Measurements from ENCODE around the gene PCNX4.

Gene PCNX4

GRCh38 chr14:60106339-60106738, 14.6 kb downstream of the PCNX4 start:
- H3K27me3 ChIP-seq (ENCODE audit: insufficient read depth, low read length), result no peaks in the 10 kb centered on the region
- no peak overlapping the region for H3K27ac ChIP-seq (ENCODE audit: low read length)
- peaks cover 22% of the 10 kb centered on the region for H3K36me3 ChIP-seq (ENCODE audit: insufficient read depth, low read depth, low read length)
- peaks cover 7% of the 10 kb centered on the region; the same call in 1 of the 2 replicates for H3K4me1 ChIP-seq (ENCODE audit: insufficient read depth, low read length)
- H3K9ac ChIP-seq (ENCODE audit: low read depth, low read length), result no peak overlapping the region
- H3K9me3 ChIP-seq (ENCODE audit: insufficient read depth, low read depth, low read length), result no peaks in the 10 kb centered on the region
- H3K4me3 ChIP-seq (ENCODE audit: low read length), result no peak overlapping the region

- Histone ChIP-seq H3K27ac (ENCODE audit: low read length) (no peak overlapping the region), H3K4me1 (ENCODE audit: insufficient read depth, low read length) (peaks cover 7% of the 10 kb centered on the region; the same call in 1 of the 2 replicates), H3K9me3 (ENCODE audit: insufficient read depth, low read depth, low read length) (no peaks in the 10 kb centered on the region), H3K4me3 (ENCODE audit: low read length) (no peak overlapping the region), H3K27me3 (ENCODE audit: insufficient read depth, low read length) (no peaks in the 10 kb centered on the region), H3K36me3 (ENCODE audit: insufficient read depth, low read depth, low read length) (peaks cover 22% of the 10 kb centered on the region), H3K9ac (ENCODE audit: low read depth, low read length) (no peak overlapping the region)
Observed at GRCh38 chr14:60107477-60107876, 15.8 kb downstream of the PCNX4 start.

DNA sequence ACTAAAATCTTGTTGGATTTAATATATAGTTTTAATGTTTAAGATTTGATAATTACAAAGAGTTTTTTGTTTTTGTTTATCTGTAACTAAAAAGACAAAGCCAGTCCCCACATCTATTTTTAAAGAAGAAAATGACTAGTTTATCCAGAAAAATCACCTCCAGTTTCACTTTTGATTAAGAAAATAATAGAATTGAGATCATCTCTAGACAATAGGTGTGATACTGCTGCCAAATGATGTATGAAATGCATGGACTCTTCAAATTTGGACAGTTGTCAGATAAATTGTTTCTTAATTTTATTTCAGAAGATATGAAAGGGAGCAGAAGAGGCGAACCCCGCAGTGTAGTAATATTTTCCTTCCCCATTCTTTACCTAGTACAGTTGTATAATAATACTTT, 20.0 kb downstream of the PCNX4 start:
- Histone ChIP-seq H3K9ac (ENCODE audit: low read depth, low read length) (no peak overlapping the region), H3K4me3 (ENCODE audit: low read length) (no peak overlapping the region), H3K36me3 (ENCODE audit: insufficient read depth, low read depth, low read length) (peaks cover 39% of the 10 kb centered on the region), H3K27me3 (ENCODE audit: insufficient read depth, low read length) (no peaks in the 10 kb centered on the region), H3K9me3 (ENCODE audit: insufficient read depth, low read depth, low read length) (no peaks in the 10 kb centered on the region), H3K27ac (ENCODE audit: low read length) (no peak overlapping the region), H3K4me1 (ENCODE audit: insufficient read depth, low read length) (no peaks in the 10 kb centered on the region)

DNA sequence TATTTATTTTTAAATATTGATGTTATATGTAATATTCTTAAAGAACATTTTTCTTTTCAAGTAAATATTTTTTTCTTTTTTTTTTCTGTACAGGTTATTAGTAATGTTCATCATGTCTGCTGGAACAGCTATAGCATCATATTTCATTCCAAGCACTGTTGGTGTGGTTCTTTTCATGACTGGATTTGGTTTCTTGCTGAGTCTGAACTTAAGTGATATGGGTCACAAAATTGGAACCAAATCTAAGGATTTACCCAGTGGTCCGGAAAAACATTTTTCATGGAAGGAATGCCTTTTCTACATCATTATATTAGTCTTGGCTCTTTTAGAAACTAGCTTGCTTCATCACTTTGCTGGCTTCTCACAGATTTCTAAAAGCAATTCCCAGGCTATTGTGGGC, 23.2 kb downstream of the PCNX4 start:
- H3K4me3 ChIP-seq (ENCODE audit: low read length), result no peak overlapping the region
- H3K36me3 ChIP-seq (ENCODE audit: insufficient read depth, low read depth, low read length), result peaks cover 50% of the 10 kb centered on the region
- H3K9me3 ChIP-seq (ENCODE audit: insufficient read depth, low read depth, low read length), result no peaks in the 10 kb centered on the region

DNA sequence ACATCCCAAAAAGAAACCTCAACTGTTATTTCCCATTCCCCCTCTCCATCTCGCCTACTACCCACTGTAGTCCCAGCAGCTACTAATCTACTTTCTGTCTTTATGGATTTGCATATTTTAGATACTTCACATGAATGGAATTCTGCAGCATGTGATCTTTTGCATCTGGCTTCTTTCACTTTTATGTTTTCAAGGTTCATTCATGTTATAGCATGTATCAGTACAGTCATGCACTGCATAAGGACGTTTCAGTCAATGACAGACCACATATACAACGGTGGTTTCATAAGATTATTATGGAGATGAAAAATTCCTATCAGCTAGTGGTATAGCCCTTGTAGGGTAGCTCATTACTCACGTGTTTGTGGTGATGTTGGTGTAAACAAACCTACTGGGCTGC, 24.5 kb downstream of the PCNX4 start:
- peaks cover 60% of the 10 kb centered on the region for H3K36me3 ChIP-seq (ENCODE audit: insufficient read depth, low read depth, low read length)
- no peak overlapping the region for H3K4me3 ChIP-seq (ENCODE audit: low read length)

More for the DNA sequence above, 23.2 kb downstream of the PCNX4 start:
- no peaks in the 10 kb centered on the region for H3K27me3 ChIP-seq (ENCODE audit: insufficient read depth, low read length)
- H3K27ac ChIP-seq (ENCODE audit: low read length), result no peak overlapping the region
- H3K4me1 ChIP-seq (ENCODE audit: insufficient read depth, low read length), result no peaks in the 10 kb centered on the region
- no peak overlapping the region for H3K9ac ChIP-seq (ENCODE audit: low read depth, low read length)

DNA sequence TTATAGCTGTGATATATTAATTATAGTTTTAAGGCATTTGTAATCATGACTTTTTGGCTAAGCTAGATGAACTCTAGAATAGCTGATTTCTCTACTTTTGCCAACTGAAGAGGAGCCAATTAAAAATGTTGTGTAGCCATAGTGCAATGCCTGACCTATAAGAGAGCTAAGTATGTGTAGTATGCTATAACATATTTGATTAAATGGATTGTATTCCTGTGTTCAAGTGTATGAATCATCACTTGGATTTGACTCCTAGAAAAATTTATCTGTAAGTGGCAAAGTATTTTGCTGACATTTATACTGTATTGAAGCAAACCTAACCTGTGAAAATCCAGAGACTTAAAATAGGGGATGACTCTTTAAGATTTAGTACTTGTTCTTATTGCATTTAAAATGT, 34.2 kb downstream of the PCNX4 start:
- Histone ChIP-seq H3K27ac (ENCODE audit: low read length) (no peak overlapping the region), H3K27me3 (ENCODE audit: insufficient read depth, low read length) (no peaks in the 10 kb centered on the region), H3K36me3 (ENCODE audit: insufficient read depth, low read depth, low read length) (peaks cover 71% of the 10 kb centered on the region), H3K4me1 (ENCODE audit: insufficient read depth, low read length) (no peaks in the 10 kb centered on the region), H3K9me3 (ENCODE audit: insufficient read depth, low read depth, low read length) (no peaks in the 10 kb centered on the region), H3K4me3 (ENCODE audit: low read length) (no peak overlapping the region), H3K9ac (ENCODE audit: low read depth, low read length) (no peak overlapping the region)

More for the DNA sequence above, 24.5 kb downstream of the PCNX4 start:
- Histone ChIP-seq H3K4me1 (ENCODE audit: insufficient read depth, low read length) (no peaks in the 10 kb centered on the region), H3K9me3 (ENCODE audit: insufficient read depth, low read depth, low read length) (no peaks in the 10 kb centered on the region), H3K9ac (ENCODE audit: low read depth, low read length) (no peak overlapping the region), H3K27me3 (ENCODE audit: insufficient read depth, low read length) (no peaks in the 10 kb centered on the region), H3K27ac (ENCODE audit: low read length) (no peak overlapping the region)

DNA sequence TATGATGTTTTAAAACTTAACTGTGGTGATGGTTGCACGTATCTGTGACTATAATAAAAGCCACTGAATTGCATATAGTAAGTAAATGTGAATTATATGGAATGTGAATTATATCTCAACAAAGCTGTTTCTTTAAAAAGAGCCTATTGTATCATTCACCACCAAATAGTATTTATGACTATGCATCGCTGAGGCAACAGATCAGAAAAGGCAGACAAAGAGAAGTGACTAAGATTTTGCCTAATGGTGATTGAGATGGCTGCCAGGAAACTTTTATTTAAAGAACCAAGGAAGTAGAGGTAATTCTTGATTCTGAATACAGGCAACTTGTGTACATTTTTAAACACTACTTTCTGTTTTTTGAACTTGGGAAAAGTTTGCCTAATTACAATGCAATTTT, 41.8 kb downstream of the PCNX4 start:
- no peaks in the 10 kb centered on the region for H3K4me1 ChIP-seq (ENCODE audit: insufficient read depth, low read length)
- H3K9ac ChIP-seq (ENCODE audit: low read depth, low read length), result no peak overlapping the region
- peaks cover 7% of the 10 kb centered on the region; the same call in 1 of the 2 replicates for H3K36me3 ChIP-seq (ENCODE audit: insufficient read depth, low read depth, low read length)
- H3K9me3 ChIP-seq (ENCODE audit: insufficient read depth, low read depth, low read length), result no peaks in the 10 kb centered on the region
- H3K27ac ChIP-seq (ENCODE audit: low read length), result no peak overlapping the region
- no peaks in the 10 kb centered on the region for H3K27me3 ChIP-seq (ENCODE audit: insufficient read depth, low read length)
- H3K4me3 ChIP-seq (ENCODE audit: low read length), result no peak overlapping the region

GRCh38 chr14:60134702-60135101, 43.0 kb downstream of the PCNX4 start:
- Histone ChIP-seq H3K36me3 (ENCODE audit: insufficient read depth, low read depth, low read length) (peaks cover 7% of the 10 kb centered on the region; the same call in 1 of the 2 replicates), H3K27ac (ENCODE audit: low read length) (no peak overlapping the region), H3K9me3 (ENCODE audit: insufficient read depth, low read depth, low read length) (no peaks in the 10 kb centered on the region), H3K9ac (ENCODE audit: low read depth, low read length) (no peak overlapping the region), H3K27me3 (ENCODE audit: insufficient read depth, low read length) (no peaks in the 10 kb centered on the region), H3K4me3 (ENCODE audit: low read length) (no peak overlapping the region), H3K4me1 (ENCODE audit: insufficient read depth, low read length) (no peaks in the 10 kb centered on the region)

DNA sequence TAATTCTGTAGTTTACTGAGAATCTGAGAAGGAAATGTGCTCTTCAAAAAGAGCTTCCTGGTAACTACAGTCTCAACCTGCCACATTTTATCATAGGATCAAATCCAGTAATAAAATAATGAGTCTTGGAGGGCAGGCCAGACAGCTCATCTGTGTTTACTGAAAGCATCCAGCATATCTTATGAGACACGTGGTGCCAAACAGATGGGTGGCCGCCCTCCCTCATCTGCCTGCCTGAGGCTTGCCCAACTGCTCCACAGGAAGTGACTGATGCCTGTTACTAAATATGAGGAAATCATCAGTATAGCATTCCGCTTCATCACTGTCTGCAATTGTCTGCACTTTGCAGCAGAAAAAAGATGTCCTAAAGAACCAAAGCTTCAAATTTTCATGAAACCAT, 60.0 kb downstream of the PCNX4 start:
- Histone ChIP-seq H3K4me1 (ENCODE audit: insufficient read depth, low read length) (peaks cover 3% of the 10 kb centered on the region; the same call in 1 of the 2 replicates), H3K4me3 (ENCODE audit: low read length) (no peak overlapping the region), H3K36me3 (ENCODE audit: insufficient read depth, low read depth, low read length) (peaks cover 17% of the 10 kb centered on the region), H3K9me3 (ENCODE audit: insufficient read depth, low read depth, low read length) (no peaks in the 10 kb centered on the region), H3K27ac (ENCODE audit: low read length) (no peak overlapping the region), H3K9ac (ENCODE audit: low read depth, low read length) (no peak overlapping the region), H3K27me3 (ENCODE audit: insufficient read depth, low read length) (no peaks in the 10 kb centered on the region)

GRCh38 chr14:60153991-60154390, 62.3 kb downstream of the PCNX4 start:
- Histone ChIP-seq H3K9me3 (ENCODE audit: insufficient read depth, low read depth, low read length) (no peaks in the 10 kb centered on the region), H3K9ac (ENCODE audit: low read depth, low read length) (no peak overlapping the region), H3K4me3 (ENCODE audit: low read length) (no peak overlapping the region), H3K36me3 (ENCODE audit: insufficient read depth, low read depth, low read length) (peaks cover 14% of the 10 kb centered on the region), H3K4me1 (ENCODE audit: insufficient read depth, low read length) (peaks cover 3% of the 10 kb centered on the region; the same call in 1 of the 2 replicates), H3K27ac (ENCODE audit: low read length) (no peak overlapping the region), H3K27me3 (ENCODE audit: insufficient read depth, low read length) (no peaks in the 10 kb centered on the region)

GRCh38 chr14:60154671-60155070, 62.9 kb downstream of the PCNX4 start:
- H3K27ac ChIP-seq (ENCODE audit: low read length), result no peak overlapping the region
- H3K4me3 ChIP-seq (ENCODE audit: low read length), result no peak overlapping the region
- no peaks in the 10 kb centered on the region for H3K27me3 ChIP-seq (ENCODE audit: insufficient read depth, low read length)
- H3K36me3 ChIP-seq (ENCODE audit: insufficient read depth, low read depth, low read length), result peaks cover 14% of the 10 kb centered on the region
- H3K9ac ChIP-seq (ENCODE audit: low read depth, low read length), result no peak overlapping the region
- peaks cover 3% of the 10 kb centered on the region; the same call in 1 of the 2 replicates for H3K4me1 ChIP-seq (ENCODE audit: insufficient read depth, low read length)
- H3K9me3 ChIP-seq (ENCODE audit: insufficient read depth, low read depth, low read length), result no peaks in the 10 kb centered on the region

GRCh38 chr14:60160422-60160821, 68.7 kb downstream of the PCNX4 start:
- no peak overlapping the region for H3K27ac ChIP-seq (ENCODE audit: low read length)
- no peak overlapping the region for H3K4me3 ChIP-seq (ENCODE audit: low read length)
- H3K4me1 ChIP-seq (ENCODE audit: insufficient read depth, low read length), result peaks cover 9% of the 10 kb centered on the region; the same call in 1 of the 2 replicates
- peaks cover under 1% of the 10 kb centered on the region; the same call in 1 of the 2 replicates for H3K27me3 ChIP-seq (ENCODE audit: insufficient read depth, low read length)
- H3K9me3 ChIP-seq (ENCODE audit: insufficient read depth, low read depth, low read length), result no peaks in the 10 kb centered on the region
- no peak overlapping the region for H3K9ac ChIP-seq (ENCODE audit: low read depth, low read length)
- no peaks in the 10 kb centered on the region for H3K36me3 ChIP-seq (ENCODE audit: insufficient read depth, low read depth, low read length)

Measured in iPS-20b (cell line).